IMR-90 (cell line): ENCODE measurements around the gene MAD2L2. TPM values are rescaled to one million over a fixed set of nuclear protein-coding genes. Genes with fewer than 3 reads are reported as not detected.

Experiments
- ATAC-seq: fragments of 200-7000 bp; cut with Tn5 transposase; 2 replicates; pipeline ENCODE4 v1.9.1; 2020; ENCODE audit warnings: low read depth, mild to moderate bottlenecking, moderate library complexity
- BruUV-seq: library from RNA; stranded (reverse); fragments of 400-500 nt; replicated peaks from 2 replicates; lab custom pipeline; 2021; lab: Mats Ljungman, UMichigan
- CTCF ChIA-PET: fragments of 300-600 bp; formaldehyde crosslinking; extraction: SDS; loops from one replicate; lab custom pipeline; 2021; ENCODE audit warnings: antibody characterized with exemption; lab: Yijun Ruan, JAX
- POLR2A ChIA-PET: fragments of 300-600 bp; sonication (Branson Sonifier 250); formaldehyde crosslinking; loops from one replicate; lab custom pipeline; 2022; ENCODE audit warnings: antibody characterized with exemption; ENCODE audit not compliant: unreplicated experiment; lab: Charles Lee
- DNase-seq: peaks from one replicate; pipeline ENCODE4 v3.0.0; 2013
- H2AFZ ChIP-seq: replicated peaks from 2 replicates; pipeline ENCODE3; 2013; ENCODE audit warnings: low read length, mild to moderate bottlenecking; ENCODE audit not compliant: poor library complexity
- H2AK5ac ChIP-seq: 2 replicates; pipeline ENCODE4 v1.6.1; 2013; ENCODE audit warnings: low read depth, low read length, inconsistent platforms
- H2AK9ac ChIP-seq: replicated peaks from 2 replicates; pipeline ENCODE3; 2013; ENCODE audit warnings: mild to moderate bottlenecking, low read depth, low read length, moderate library complexity; ENCODE audit not compliant: poor library complexity
- H2BK120ac ChIP-seq: 2 replicates; pipeline ENCODE4 v1.6.1; 2013; ENCODE audit warnings: low read depth, low read length, inconsistent platforms
- H2BK15ac ChIP-seq: 3 replicates; pipeline ENCODE4 v1.6.1; 2013; ENCODE audit warnings: low read depth, low read length, inconsistent platforms
- H2BK20ac ChIP-seq: 2 replicates; pipeline ENCODE4 v1.6.1; 2013; ENCODE audit warnings: low read depth, mild to moderate bottlenecking, inconsistent platforms, low read length, moderate library complexity
- H2BK5ac ChIP-seq: 2 replicates; pipeline ENCODE4 v1.6.1; 2013; ENCODE audit warnings: mild to moderate bottlenecking, low read depth, low read length, inconsistent platforms; ENCODE audit not compliant: poor library complexity, severe bottlenecking
- H3K14ac ChIP-seq: replicated peaks from 2 replicates; pipeline ENCODE4 v1.6.1; 2013; ENCODE audit warnings: low read depth, low read length, inconsistent platforms
- H3K18ac ChIP-seq: 2 replicates; pipeline ENCODE4 v1.6.1; 2013; ENCODE audit warnings: low read depth, low read length, control low read depth
- H3K23ac ChIP-seq: 2 replicates; pipeline ENCODE4 v1.6.1; 2013; ENCODE audit warnings: low read depth, low read length, inconsistent platforms
- H3K27ac ChIP-seq: 2 replicates; pipeline ENCODE4 v1.5.1; 2013; ENCODE audit warnings: mild to moderate bottlenecking, control low read depth, low read length; ENCODE audit not compliant: insufficient read depth
- H3K27me3 ChIP-seq: 2 replicates; pipeline ENCODE4 v1.6.1; 2013; ENCODE audit warnings: low read length; ENCODE audit not compliant: control insufficient read depth, insufficient read depth
- H3K36me3 ChIP-seq: 2 replicates; pipeline ENCODE4 v1.6.1; 2013; ENCODE audit warnings: low read length, mixed read lengths; ENCODE audit not compliant: control insufficient read depth, insufficient read depth
- H3K4ac ChIP-seq: 2 replicates; pipeline ENCODE4 v1.6.1; 2013; ENCODE audit warnings: low read depth, low read length, inconsistent platforms
- H3K4me1 ChIP-seq: 2 replicates; pipeline ENCODE4 v1.6.1; 2013; ENCODE audit warnings: low read length, mixed read lengths; ENCODE audit not compliant: control insufficient read depth, insufficient read depth
- H3K4me2 ChIP-seq: 2 replicates; pipeline ENCODE4 v1.6.1; 2013; ENCODE audit warnings: low read depth, mild to moderate bottlenecking, control low read depth, low read length, moderate library complexity
- H3K4me3 ChIP-seq: 2 replicates; pipeline ENCODE4 v1.5.1; 2013; ENCODE audit warnings: low read depth, mild to moderate bottlenecking, control low read depth, low read length, moderate library complexity; ENCODE audit not compliant: insufficient read depth
- H3K56ac ChIP-seq: 2 replicates; pipeline ENCODE4 v1.6.1; 2013; ENCODE audit warnings: low read length, inconsistent platforms; ENCODE audit not compliant: insufficient read depth; ENCODE audit errors: extremely low read depth
- H3K79me1 ChIP-seq, 2 experiments: 2 replicates each; pipeline ENCODE4 v1.6.1; 2013; ENCODE audit warnings: low read length in 2 of 2, inconsistent platforms in 1 of 2, low read depth in 1 of 2
- H3K9ac ChIP-seq: 2 replicates; pipeline ENCODE4 v1.6.1; 2013; ENCODE audit warnings: low read depth, low read length, control low read depth
- H3K9me1 ChIP-seq: 2 replicates; pipeline ENCODE4 v1.6.1; 2013; ENCODE audit warnings: low read length, inconsistent platforms; ENCODE audit not compliant: insufficient read depth
- H3K9me3 ChIP-seq: 2 replicates; pipeline ENCODE4 v1.6.1; 2013; ENCODE audit warnings: low read length; ENCODE audit not compliant: control insufficient read depth, insufficient read depth
- H4K20me1 ChIP-seq: 2 replicates; pipeline ENCODE4 v1.6.1; 2013; ENCODE audit warnings: low read length, inconsistent platforms; ENCODE audit not compliant: insufficient read depth
- H4K5ac ChIP-seq: 2 replicates; pipeline ENCODE4 v1.6.1; 2013; ENCODE audit warnings: mild to moderate bottlenecking, low read depth, low read length, control low read depth
- H4K8ac ChIP-seq, 2 experiments: 2 replicates each; pipeline ENCODE4 v1.6.1; 2013; ENCODE audit warnings: low read depth in 2 of 2, low read length in 2 of 2, control low read depth in 1 of 2, inconsistent platforms in 1 of 2
- H4K91ac ChIP-seq: 2 replicates; pipeline ENCODE4 v1.6.1; 2013; ENCODE audit warnings: low read depth, low read length, inconsistent platforms; ENCODE audit not compliant: insufficient read depth
- BHLHE40 ChIP-seq: fragments of 150-350 bp; IDR thresholded peaks from 2 replicates; pipeline ENCODE4 v1.6.1; 2016; ENCODE audit warnings: mild to moderate bottlenecking, low read depth, low read length
- CEBPB ChIP-seq: IDR thresholded peaks from 2 replicates; pipeline ENCODE4 v1.6.1; 2012; ENCODE audit warnings: low read depth, low read length, improper control_type of control experiment
- CHD1 ChIP-seq: IDR thresholded peaks from 2 replicates; pipeline ENCODE4 v1.6.1; 2012; ENCODE audit warnings: low read depth, low read length, improper control_type of control experiment
- CTCF ChIP-seq: conservative IDR thresholded peaks from 2 replicates; pipeline ENCODE4 v1.5.1; 2012; ENCODE audit warnings: mild to moderate bottlenecking, low read depth, low read length, improper control_type of control experiment
- MAZ ChIP-seq: IDR thresholded peaks from 2 replicates; pipeline ENCODE4 v1.6.1; 2012; ENCODE audit warnings: low read depth, mild to moderate bottlenecking, low read length, improper control_type of control experiment, moderate library complexity, borderline replicate concordance
- NFE2L2 ChIP-seq: fragments of 150-350 bp; IDR thresholded peaks from 2 replicates; pipeline ENCODE4 v1.6.1; 2016; ENCODE audit warnings: low read depth, mild to moderate bottlenecking, low read length
- RFX5 ChIP-seq: IDR thresholded peaks from 2 replicates; pipeline ENCODE4 v1.8.0; 2012; ENCODE audit warnings: low read depth, mild to moderate bottlenecking, low read length, moderate library complexity
- SMC3 ChIP-seq: fragments of 150-350 bp; IDR thresholded peaks from 2 replicates; pipeline ENCODE4 v1.6.1; 2016; ENCODE audit warnings: low read depth, mild to moderate bottlenecking, antibody characterized with exemption, low read length, moderate library complexity
- WGBS, 2 experiments: methylation state at CpG; one replicate each; pipeline versions ENCODE4 v1.1.5 to v1.1.7; 2013; ENCODE audit warnings: missing lambda C conversion rate in 2 of 2; ENCODE audit not compliant: insufficient read length in 1 of 2; ENCODE audit errors: extremely low coverage in 2 of 2; 5-methylcytosine and 5-hydroxymethylcytosine counted together
- dilution Hi-C: fragments of 300-500 bp; cut with HindIII; formaldehyde crosslinking; loops from one replicate; pipeline ENCODE4 v1.14.3; 2018; ENCODE audit warnings: low sequenced_read_pairs; ENCODE audit not compliant: unreplicated experiment
- in situ Hi-C: fragments of 300-500 bp; cut with MboI; formaldehyde crosslinking; loops from 3 replicates; pipeline ENCODE4 v1.14.3; 2019; ENCODE audit warnings: low sequenced_read_pairs, inconsistent platforms, mixed read lengths
- intact Hi-C: fragments of 100-400 bp; cut with micrococcal nuclease; formaldehyde crosslinking; loops from 2 replicates; pipeline ENCODE4 v1.10.0; 2022
- polyA plus RNA-seq, 3 experiments: library from polyadenylated mRNA; depleted of rRNA; stranded (reverse); fragments of >200 nt; gene quantifications; 2 replicates each; pipeline ENCODE4 v1.2.3, GENCODE V29; 2012; ENCODE audit warnings: low replicate concordance in 1 of 3
- total RNA-seq: library from RNA; depleted of rRNA; stranded (reverse); fragments of >200 nt; gene quantifications from 2 replicates; pipeline ENCODE4 v1.2.3, GENCODE V29; 2012

MAD2L2 gene
- total and polyA plus RNA-seq, 2 of the 4 experiments (the other 2 are of a cell fraction) = 44.6 to 70.9 TPM

GRCh38 chr1:11671205-11671543 lies 9.8 kb downstream of the MAD2L2 start:
- no peak overlapping the region for H2AFZ ChIP-seq
- no peak overlapping the region for H2AK9ac ChIP-seq
- no peak overlapping the region for H3K14ac ChIP-seq
- ChIA-PET POLR2A (no interaction called here), CTCF (no interaction called here)
- DNase-seq = no peak
- H4K5ac ChIP-seq = no peak overlapping the region
- no peak overlapping the region for H3K4me2 ChIP-seq
- no peaks in the 10 kb centered on the region for H3K4me1 ChIP-seq
- no peak overlapping the region for H2BK20ac ChIP-seq
- H4K91ac ChIP-seq = no peak overlapping the region
- intact Hi-C loops = no loop called here
- H3K18ac ChIP-seq = no peak overlapping the region
- in situ Hi-C loops = no loop called here
- dilution Hi-C loops = no loop called here
- TF ChIP-seq CEBPB (no peak), SMC3 (no peak), MAZ (no peak), BHLHE40 (no peak), NFE2L2 (no peak), RFX5 (no peak), CHD1 (no peak), CTCF (no peak)
- H3K9me3 ChIP-seq = no peaks in the 10 kb centered on the region
- no peak overlapping the region for H2AK5ac ChIP-seq
- 83% methylated on average over 4 of the region's 6 CpGs; no CpG with 5 or more reads in 1 of the 2 experiments for WGBS, 2 experiments
- no peaks in the 10 kb centered on the region for H3K27me3 ChIP-seq
- H3K56ac ChIP-seq = no peak overlapping the region
- no TSS peak for BruUV-seq
- H3K36me3 ChIP-seq = peaks cover 38% of the 10 kb centered on the region
- no peak overlapping the region for H3K27ac ChIP-seq
- H2BK15ac ChIP-seq = no peak overlapping the region
- H3K23ac ChIP-seq = no peak overlapping the region
- no peak overlapping the region for H3K4ac ChIP-seq
- H4K20me1 ChIP-seq = no peaks in the 10 kb centered on the region
- no peak overlapping the region for H4K8ac ChIP-seq
- no peak overlapping the region for H2BK120ac ChIP-seq
- no peak overlapping the region for H2BK5ac ChIP-seq
- no peak overlapping the region for H3K4me3 ChIP-seq
- no peak overlapping the region for H3K9ac ChIP-seq
- ATAC-seq = no peak
- peaks cover 3% of the 10 kb centered on the region; the same call in 1 of the 2 replicates for H3K9me1 ChIP-seq
- H3K79me1 ChIP-seq = no peaks in the 10 kb centered on the region
